GM10266 (cell line): Measurements from ENCODE around the gene PRTG.
"Not testable (repeated sequence)": the region's sequence is repeated elsewhere in the genome, so short reads cannot be mapped to it uniquely, and the experiment has no call there.

Source experiments
- DNase-seq: peaks from one replicate; pipeline ENCODE4 v3.0.0; 2012; ENCODE audit errors: extremely low spot score
- CTCF ChIP-seq: IDR thresholded peaks from 2 replicates; pipeline ENCODE4 v1.5.1; 2012; ENCODE audit warnings: mild to moderate bottlenecking, low read depth; ENCODE audit not compliant: control insufficient read depth, insufficient read depth; ENCODE audit errors: missing control alignments

PRTG gene

GRCh38 chr15:55766676-55767075 is 23.7 kb upstream of the PRTG start:
- DNase-seq = no peak
- TF ChIP-seq CTCF = no peak

GRCh38 chr15:55764398-55764797 is 21.4 kb upstream of the PRTG start:
- TF ChIP-seq CTCF = no peak
- no peak for DNase-seq

- DNase-seq = no peak
- TF ChIP-seq CTCF = no peak
Measured at GRCh38 chr15:55758580-55758986, 15.6 kb upstream of the PRTG start.

GRCh38 chr15:55753433-55753832 is 10.5 kb upstream of the PRTG start:
- DNase-seq = not testable (repeated sequence)

DNA sequence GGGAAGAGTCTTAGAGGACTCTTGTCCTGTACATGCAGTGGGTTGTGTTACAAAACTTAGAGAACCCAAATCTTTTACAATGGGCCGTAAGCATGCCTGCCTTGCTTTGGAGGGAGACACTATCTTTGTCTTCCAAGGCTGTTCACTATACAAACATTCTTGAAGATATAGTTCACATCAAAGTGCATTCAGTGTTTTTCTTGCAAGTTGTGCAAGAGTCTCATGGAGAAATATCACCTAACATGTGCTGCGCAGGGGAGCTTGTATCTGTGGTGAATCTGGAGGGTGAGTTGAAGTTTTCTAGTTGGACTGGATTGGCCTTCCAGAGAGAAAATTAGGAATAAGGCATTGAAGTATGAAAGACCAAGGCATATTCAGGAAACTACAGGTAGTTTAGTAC is 7.8 kb upstream of the PRTG start:
- TF ChIP-seq CTCF = no peak
- no peak for DNase-seq

GRCh38 chr15:55743729-55744655 is 1.0 kb upstream of the PRTG start:
- DNase-seq = peak; percentile 21
- TF ChIP-seq CTCF = no peak

- no peak for DNase-seq
- no peak for TF ChIP-seq CTCF
Measured at GRCh38 chr15:55742498-55742926, 440 bp downstream of the PRTG start.
